ENCODE measurements around the gene SNAPC4.
"Not testable (repeated sequence)": the region's sequence is repeated elsewhere in the genome, so short reads cannot be mapped to it uniquely, and the experiment has no call there.

SNAPC4 gene

GRCh38 chr9:136409557-136410455 is 9.8 kb upstream of the SNAPC4 start:
- no peaks in the 10 kb centered on the region; the same call in 1 of the 2 replicates for H3K4me1 ChIP-seq (ENCODE audit: control insufficient read depth, insufficient read depth, low read length)
- H3K27me3 ChIP-seq (ENCODE audit: control insufficient read depth, insufficient read depth, low read length): no peaks in the 10 kb centered on the region
- H3K9me3 ChIP-seq (ENCODE audit: control insufficient read depth, insufficient read depth, low read length): no peaks in the 10 kb centered on the region
- H3K4me3 ChIP-seq (ENCODE audit: low read length): peak overlapping the region; percentile 82
- no peak overlapping the region for H3K27ac ChIP-seq (ENCODE audit: low read length)
- no peak for DNase-seq (ENCODE audit: low read depth, low spot score)
- WGBS (ENCODE audit: insufficient coverage, insufficient read length): no CpG with 5 or more reads among the region's 71 CpGs
- peaks cover 37% of the 10 kb centered on the region for H3K36me3 ChIP-seq (ENCODE audit: control insufficient read depth, insufficient read depth, low read length)

- Histone ChIP-seq H3K27me3 (ENCODE audit: control insufficient read depth, insufficient read depth, low read length) (no peaks in the 10 kb centered on the region), H3K9me3 (ENCODE audit: control insufficient read depth, insufficient read depth, low read length) (no peaks in the 10 kb centered on the region), H3K36me3 (ENCODE audit: control insufficient read depth, insufficient read depth, low read length) (peaks cover 34% of the 10 kb centered on the region), H3K27ac (ENCODE audit: low read length) (no peak overlapping the region), H3K4me1 (ENCODE audit: control insufficient read depth, insufficient read depth, low read length) (no peaks in the 10 kb centered on the region; the same call in 1 of the 2 replicates), H3K4me3 (ENCODE audit: low read length) (no peak overlapping the region)
- no CpG with 5 or more reads among the region's 7 CpGs for WGBS (ENCODE audit: insufficient coverage, insufficient read length)
- no peak for DNase-seq (ENCODE audit: low read depth, low spot score)
These were observed 7.9 kb upstream of the SNAPC4 start for GRCh38 chr9:136407911-136408310.

- not testable (repeated sequence) for H3K9me3 ChIP-seq (ENCODE audit: control insufficient read depth, insufficient read depth, low read length); H3K4me1 ChIP-seq (ENCODE audit: control insufficient read depth, insufficient read depth, low read length); H3K27ac ChIP-seq (ENCODE audit: low read length); DNase-seq (ENCODE audit: low read depth, low spot score); H3K27me3 ChIP-seq (ENCODE audit: control insufficient read depth, insufficient read depth, low read length); H3K4me3 ChIP-seq (ENCODE audit: low read length)
- peaks cover 32% of the 10 kb centered on the region for H3K36me3 ChIP-seq (ENCODE audit: control insufficient read depth, insufficient read depth, low read length)
- no CpG with 5 or more reads among the region's 28 CpGs for WGBS (ENCODE audit: insufficient coverage, insufficient read length)
These were observed 7.1 kb upstream of the SNAPC4 start for GRCh38 chr9:136407061-136407460.

- not testable (repeated sequence) for H3K4me3 ChIP-seq (ENCODE audit: low read length); H3K9me3 ChIP-seq (ENCODE audit: control insufficient read depth, insufficient read depth, low read length); H3K27me3 ChIP-seq (ENCODE audit: control insufficient read depth, insufficient read depth, low read length); H3K4me1 ChIP-seq (ENCODE audit: control insufficient read depth, insufficient read depth, low read length); DNase-seq (ENCODE audit: low read depth, low spot score); H3K27ac ChIP-seq (ENCODE audit: low read length)
- H3K36me3 ChIP-seq (ENCODE audit: control insufficient read depth, insufficient read depth, low read length): peaks cover 32% of the 10 kb centered on the region
- no CpG with 5 or more reads among the region's 10 CpGs for WGBS (ENCODE audit: insufficient coverage, insufficient read length)
These were observed 5.9 kb upstream of the SNAPC4 start for GRCh38 chr9:136405904-136406303.

GRCh38 chr9:136405481-136405880 is 5.5 kb upstream of the SNAPC4 start:
- no peak overlapping the region for H3K27ac ChIP-seq (ENCODE audit: low read length)
- peaks cover 32% of the 10 kb centered on the region for H3K36me3 ChIP-seq (ENCODE audit: control insufficient read depth, insufficient read depth, low read length)
- no peak for DNase-seq (ENCODE audit: low read depth, low spot score)
- H3K4me3 ChIP-seq (ENCODE audit: low read length): no peak overlapping the region
- H3K27me3 ChIP-seq (ENCODE audit: control insufficient read depth, insufficient read depth, low read length): no peaks in the 10 kb centered on the region
- no peaks in the 10 kb centered on the region; the same call in 1 of the 2 replicates for H3K4me1 ChIP-seq (ENCODE audit: control insufficient read depth, insufficient read depth, low read length)
- WGBS (ENCODE audit: insufficient coverage, insufficient read length): no CpG with 5 or more reads among the region's 7 CpGs
- H3K9me3 ChIP-seq (ENCODE audit: control insufficient read depth, insufficient read depth, low read length): no peaks in the 10 kb centered on the region

- Histone ChIP-seq H3K9me3 (ENCODE audit: control insufficient read depth, insufficient read depth, low read length) (no peaks in the 10 kb centered on the region), H3K4me1 (ENCODE audit: control insufficient read depth, insufficient read depth, low read length) (no peaks in the 10 kb centered on the region; the same call in 1 of the 2 replicates), H3K27me3 (ENCODE audit: control insufficient read depth, insufficient read depth, low read length) (no peaks in the 10 kb centered on the region), H3K36me3 (ENCODE audit: control insufficient read depth, insufficient read depth, low read length) (peaks cover 32% of the 10 kb centered on the region), H3K27ac (ENCODE audit: low read length) (no peak overlapping the region), H3K4me3 (ENCODE audit: low read length) (no peak overlapping the region)
- no peak for DNase-seq (ENCODE audit: low read depth, low spot score)
- no CpG with 5 or more reads among the region's 14 CpGs for WGBS (ENCODE audit: insufficient coverage, insufficient read length)
These were observed 4.8 kb upstream of the SNAPC4 start for GRCh38 chr9:136404801-136405136.

GRCh38 chr9:136403915-136404800 is 4.2 kb upstream of the SNAPC4 start:
- no peaks in the 10 kb centered on the region for H3K4me1 ChIP-seq (ENCODE audit: control insufficient read depth, insufficient read depth, low read length)

GRCh38 chr9:136403538-136403914 is 3.6 kb upstream of the SNAPC4 start:
- no CpG with 5 or more reads among the region's 5 CpGs for WGBS (ENCODE audit: insufficient coverage, insufficient read length)
- Histone ChIP-seq H3K36me3 (ENCODE audit: control insufficient read depth, insufficient read depth, low read length) (peaks cover 30% of the 10 kb centered on the region), H3K27ac (ENCODE audit: low read length) (no peak overlapping the region), H3K4me1 (ENCODE audit: control insufficient read depth, insufficient read depth, low read length) (no peaks in the 10 kb centered on the region), H3K4me3 (ENCODE audit: low read length) (no peak overlapping the region), H3K9me3 (ENCODE audit: control insufficient read depth, insufficient read depth, low read length) (no peaks in the 10 kb centered on the region), H3K27me3 (ENCODE audit: control insufficient read depth, insufficient read depth, low read length) (no peaks in the 10 kb centered on the region)
- DNase-seq (ENCODE audit: low read depth, low spot score): no peak

More at GRCh38 chr9:136403915-136404800, 4.2 kb upstream of the SNAPC4 start:
- WGBS (ENCODE audit: insufficient coverage, insufficient read length): no CpG with 5 or more reads among the region's 32 CpGs
- DNase-seq (ENCODE audit: low read depth, low spot score): no peak
- Histone ChIP-seq H3K4me3 (ENCODE audit: low read length) (no peak overlapping the region), H3K27ac (ENCODE audit: low read length) (no peak overlapping the region), H3K36me3 (ENCODE audit: control insufficient read depth, insufficient read depth, low read length) (peaks cover 32% of the 10 kb centered on the region), H3K27me3 (ENCODE audit: control insufficient read depth, insufficient read depth, low read length) (no peaks in the 10 kb centered on the region), H3K9me3 (ENCODE audit: control insufficient read depth, insufficient read depth, low read length) (no peaks in the 10 kb centered on the region)

GRCh38 chr9:136402067-136402466 is 2.1 kb upstream of the SNAPC4 start:
- Histone ChIP-seq H3K4me3 (ENCODE audit: low read length) (no peak overlapping the region), H3K27me3 (ENCODE audit: control insufficient read depth, insufficient read depth, low read length) (no peaks in the 10 kb centered on the region), H3K27ac (ENCODE audit: low read length) (no peak overlapping the region), H3K9me3 (ENCODE audit: control insufficient read depth, insufficient read depth, low read length) (no peaks in the 10 kb centered on the region), H3K36me3 (ENCODE audit: control insufficient read depth, insufficient read depth, low read length) (peaks cover 29% of the 10 kb centered on the region), H3K4me1 (ENCODE audit: control insufficient read depth, insufficient read depth, low read length) (no peaks in the 10 kb centered on the region)
- no CpG with 5 or more reads among the region's 13 CpGs for WGBS (ENCODE audit: insufficient coverage, insufficient read length)
- DNase-seq (ENCODE audit: low read depth, low spot score): no peak

GRCh38 chr9:136401173-136401922 is 1.4 kb upstream of the SNAPC4 start:
- no peak overlapping the region for H3K4me3 ChIP-seq (ENCODE audit: low read length)
- H3K27ac ChIP-seq (ENCODE audit: low read length): no peak overlapping the region
- WGBS (ENCODE audit: insufficient coverage, insufficient read length): no CpG with 5 or more reads among the region's 18 CpGs
- no peaks in the 10 kb centered on the region for H3K27me3 ChIP-seq (ENCODE audit: control insufficient read depth, insufficient read depth, low read length)
- H3K9me3 ChIP-seq (ENCODE audit: control insufficient read depth, insufficient read depth, low read length): no peaks in the 10 kb centered on the region
- DNase-seq (ENCODE audit: low read depth, low spot score): no peak
- peaks cover 32% of the 10 kb centered on the region for H3K36me3 ChIP-seq (ENCODE audit: control insufficient read depth, insufficient read depth, low read length)
- H3K4me1 ChIP-seq (ENCODE audit: control insufficient read depth, insufficient read depth, low read length): no peaks in the 10 kb centered on the region

All from iPS DF 6.9 (cell line).